Anterior cingulate cortex (tissue), 58 donors: ENCODE measurements around the gene SPEF1.
A peak's percentile ranks its signal among the peaks of the same experiment; 100 is the strongest.

Source experiments
- DNase-seq, 58 donors: peaks; one replicate each; lab custom pipeline; 2025; lab: John Stamatoyannopoulos, UW

SPEF1 gene

GRCh38 chr20:3752386-3752759 lies 28.9 kb downstream of the SPEF1 start:
- no peak for DNase-seq

- DNase-seq = peak in 8 of 58 donors; percentile 9 to 45 (median 22)
Observed at GRCh38 chr20:3751675-3752385, 29.4 kb downstream of the SPEF1 start.

- DNase-seq = no peak
Observed at GRCh38 chr20:3751305-3751674, 30.0 kb downstream of the SPEF1 start.

GRCh38 chr20:3749689-3750531 lies 31.3 kb downstream of the SPEF1 start:
- DNase-seq = peak in 7 of 58 donors; percentile 17 to 33 (median 25)

GRCh38 chr20:3749087-3749688 lies 32.1 kb downstream of the SPEF1 start:
- no peak for DNase-seq

- no peak for DNase-seq
Observed at GRCh38 chr20:3748073-3748472, 33.2 kb downstream of the SPEF1 start.

- no peak for DNase-seq
Observed at GRCh38 chr20:3747471-3747870, 33.8 kb downstream of the SPEF1 start.

- no peak for DNase-seq
Observed at GRCh38 chr20:3745686-3746173, 35.5 kb downstream of the SPEF1 start.

- DNase-seq = peak in 5 of 58 donors; percentile 17 to 78 (median 36)
Observed at GRCh38 chr20:3744806-3745685, 36.2 kb downstream of the SPEF1 start.

- DNase-seq = no peak
Observed at GRCh38 chr20:3744037-3744436, 37.2 kb downstream of the SPEF1 start.

GRCh38 chr20:3743251-3743650 lies 38.0 kb downstream of the SPEF1 start:
- no peak for DNase-seq

GRCh38 chr20:3741836-3742458 lies 39.3 kb downstream of the SPEF1 start:
- DNase-seq = no peak

- no peak for DNase-seq
Observed at GRCh38 chr20:3740615-3741301, 40.5 kb downstream of the SPEF1 start.

GRCh38 chr20:3739926-3740451 lies 41.3 kb downstream of the SPEF1 start:
- DNase-seq = no peak

- DNase-seq = no peak
Observed at GRCh38 chr20:3739054-3739925, 42.0 kb downstream of the SPEF1 start.

GRCh38 chr20:3738111-3739053 lies 42.9 kb downstream of the SPEF1 start:
- no peak for DNase-seq

GRCh38 chr20:3735768-3736167 lies 45.5 kb downstream of the SPEF1 start:
- DNase-seq = no peak
